Neural progenitor cell (in vitro differentiated cells): ENCODE results near the gene FSTL4. TPM values are rescaled to one million over a fixed set of nuclear protein-coding genes. Genes with fewer than 3 reads are reported as not detected.

ENCODE experiments used
- DNase-seq: peaks from one replicate; pipeline ENCODE4 v3.0.0-alpha.2; 2016; ENCODE audit warnings: low spot score
- H2AFZ ChIP-seq: fragments of 200-600 bp; sonication (generic); replicated peaks from 2 replicates; pipeline ENCODE4 v1.6.1; 2016; ENCODE audit warnings: antibody characterized with exemption
- H3F3A ChIP-seq: fragments of 200-600 bp; sonication (generic); 2 replicates; pipeline ENCODE4 v1.6.1; 2016; ENCODE audit warnings: antibody characterized with exemption, low read depth
- H3K27ac ChIP-seq: fragments of 200-600 bp; sonication (generic); 2 replicates; pipeline ENCODE4 v1.5.1; 2016; ENCODE audit warnings: mild to moderate bottlenecking
- H3K27me3 ChIP-seq: fragments of 200-600 bp; sonication (generic); 2 replicates; pipeline ENCODE4 v1.6.1; 2016; ENCODE audit warnings: mild to moderate bottlenecking, moderate library complexity
- H3K36me3 ChIP-seq: fragments of 200-600 bp; sonication (generic); 2 replicates; pipeline ENCODE4 v1.5.1; 2016
- H3K4me1 ChIP-seq: fragments of 200-600 bp; sonication (generic); 2 replicates; pipeline ENCODE4 v1.6.1; 2016; ENCODE audit warnings: mixed run types
- H3K4me2 ChIP-seq: fragments of 200-600 bp; sonication (generic); 2 replicates; pipeline ENCODE4 v1.6.1; 2016
- H3K4me3 ChIP-seq: fragments of 200-600 bp; sonication (generic); 2 replicates; pipeline ENCODE4 v1.5.1; 2016
- H3K79me2 ChIP-seq: fragments of 200-600 bp; sonication (generic); 2 replicates; pipeline ENCODE4 v1.6.1; 2016; ENCODE audit warnings: low read depth
- H3K9ac ChIP-seq: fragments of 200-600 bp; sonication (generic); 2 replicates; pipeline ENCODE4 v1.6.1; 2016
- H3K9me3 ChIP-seq: fragments of 200-600 bp; sonication (generic); 2 replicates; pipeline ENCODE4 v1.5.1; 2016; ENCODE audit warnings: low read depth
- H4K20me1 ChIP-seq: fragments of 200-600 bp; sonication (generic); 2 replicates; pipeline ENCODE4 v1.6.1; 2016; ENCODE audit warnings: low read depth
- H3K27ac Mint-ChIP-seq: 3 replicates; pipeline ENCODE4 v1.8.0; 2021; ENCODE audit warnings: mixed read lengths
- H3K27me3 Mint-ChIP-seq: 2 replicates; pipeline ENCODE4 v1.8.0; 2022; ENCODE audit warnings: low read depth, mild to moderate bottlenecking, inconsistent platforms, moderate library complexity, mixed read lengths; ENCODE audit not compliant: insufficient read depth
- H3K36me3 Mint-ChIP-seq: 3 replicates; pipeline ENCODE4 v1.8.0; 2021; ENCODE audit warnings: mixed read lengths
- H3K4me1 Mint-ChIP-seq: 3 replicates; pipeline ENCODE4 v1.8.0; 2021; ENCODE audit warnings: mixed read lengths
- H3K4me3 Mint-ChIP-seq: 3 replicates; pipeline ENCODE4 v1.8.0; 2021; ENCODE audit warnings: mild to moderate bottlenecking, moderate library complexity, mixed read lengths
- H3K9me3 Mint-ChIP-seq: 3 replicates; pipeline ENCODE4 v1.8.0; 2020; ENCODE audit warnings: mixed read lengths
- CTCF ChIP-seq: fragments of 200-600 bp; sonication (generic); IDR thresholded peaks from 2 replicates; pipeline ENCODE4 v1.5.1; 2017; ENCODE audit warnings: antibody characterized with exemption, mild to moderate bottlenecking
- EZH2 ChIP-seq: fragments of 200-600 bp; sonication (generic); IDR thresholded peaks from 2 replicates; pipeline ENCODE4 v1.6.1; 2017; ENCODE audit warnings: antibody characterized with exemption, mild to moderate bottlenecking, moderate library complexity
- EZH2phosphoT487 ChIP-seq: fragments of 200-600 bp; sonication (generic); IDR thresholded peaks from 2 replicates; pipeline ENCODE4 v1.6.1; 2017; ENCODE audit warnings: antibody characterized with exemption
- total RNA-seq: library from RNA; depleted of rRNA; stranded (reverse); fragments of >200 nt; gene quantifications from 2 replicates; pipeline ENCODE4 v1.2.3, GENCODE V29; 2015; ENCODE audit warnings: low replicate concordance

FSTL4 gene
- total RNA-seq, 1 donor from 2014 or later, result 0.95 TPM

- H3K27ac Mint-ChIP-seq, result no peak overlapping the region
- Histone ChIP-seq H3K4me3 (no peak overlapping the region), H4K20me1 (peaks cover 18% of the 10 kb centered on the region), H3K4me2 (no peak overlapping the region), H3K27me3 (peaks cover 45% of the 10 kb centered on the region), H3K36me3 (no peaks in the 10 kb centered on the region), H3K9ac (no peak overlapping the region), H3K9me3 (no peaks in the 10 kb centered on the region), H3K4me1 (peaks cover 18% of the 10 kb centered on the region), H2AFZ (no peak overlapping the region), H3K79me2 (no peaks in the 10 kb centered on the region), H3F3A (peaks cover 8% of the 10 kb centered on the region), H3K27ac (no peak overlapping the region)
- H3K4me1 Mint-ChIP-seq, result peaks cover 16% of the 10 kb centered on the region
- no peaks in the 10 kb centered on the region for H3K36me3 Mint-ChIP-seq
- DNase-seq, result no peak
- H3K9me3 Mint-ChIP-seq, result no peaks in the 10 kb centered on the region
- H3K27me3 Mint-ChIP-seq, result peaks cover 23% of the 10 kb centered on the region
- no peak overlapping the region for H3K4me3 Mint-ChIP-seq
- TF ChIP-seq CTCF (no peak), EZH2 (no peak), EZH2phosphoT487 (no peak)
Observed at GRCh38 chr5:133606835-133607234, 5.5 kb downstream of the FSTL4 start.

GRCh38 chr5:133605323-133605722, 7.0 kb downstream of the FSTL4 start:
- no peak for DNase-seq
- Mint-ChIP-seq H3K27me3 (peaks cover 14% of the 10 kb centered on the region), H3K36me3 (no peaks in the 10 kb centered on the region)

GRCh38 chr5:133603711-133604110, 8.6 kb downstream of the FSTL4 start:
- peaks cover 4% of the 10 kb centered on the region for H3K27me3 Mint-ChIP-seq
- Histone ChIP-seq H3K79me2 (no peaks in the 10 kb centered on the region), H3K4me2 (no peak overlapping the region), H3F3A (no peaks in the 10 kb centered on the region), H3K27ac (no peak overlapping the region), H3K36me3 (no peaks in the 10 kb centered on the region), H2AFZ (no peak overlapping the region), H4K20me1 (no peaks in the 10 kb centered on the region), H3K4me1 (peaks cover 11% of the 10 kb centered on the region), H3K9ac (no peak overlapping the region), H3K27me3 (peaks cover 14% of the 10 kb centered on the region), H3K9me3 (no peaks in the 10 kb centered on the region), H3K4me3 (no peak overlapping the region)
- H3K36me3 Mint-ChIP-seq, result no peaks in the 10 kb centered on the region
- DNase-seq, result no peak
- H3K9me3 Mint-ChIP-seq, result no peaks in the 10 kb centered on the region
- H3K4me3 Mint-ChIP-seq, result no peak overlapping the region
- H3K27ac Mint-ChIP-seq, result no peak overlapping the region
- peaks cover 5% of the 10 kb centered on the region for H3K4me1 Mint-ChIP-seq
- TF ChIP-seq EZH2, result no peak
- no peak for TF ChIP-seq CTCF
- no peak for TF ChIP-seq EZH2phosphoT487

More at GRCh38 chr5:133605323-133605722, 7.0 kb downstream of the FSTL4 start:
- Mint-ChIP-seq H3K4me1 (peaks cover 10% of the 10 kb centered on the region), H3K9me3 (no peaks in the 10 kb centered on the region), H3K4me3 (no peak overlapping the region), H3K27ac (no peak overlapping the region)
- H3K4me3 ChIP-seq, result no peak overlapping the region
- no peaks in the 10 kb centered on the region for H3F3A ChIP-seq
- H3K4me2 ChIP-seq, result no peak overlapping the region
- no peaks in the 10 kb centered on the region for H3K36me3 ChIP-seq
- peaks cover 30% of the 10 kb centered on the region for H3K27me3 ChIP-seq
- H3K9ac ChIP-seq, result no peak overlapping the region
- peaks cover 5% of the 10 kb centered on the region for H4K20me1 ChIP-seq
- H2AFZ ChIP-seq, result no peak overlapping the region
- H3K4me1 ChIP-seq, result peaks cover 11% of the 10 kb centered on the region
- H3K27ac ChIP-seq, result no peak overlapping the region
- H3K9me3 ChIP-seq, result no peaks in the 10 kb centered on the region
- no peaks in the 10 kb centered on the region for H3K79me2 ChIP-seq
- TF ChIP-seq EZH2 (no peak), EZH2phosphoT487 (no peak), CTCF (no peak)
